ENCODE data around the gene ZFPM1. TPM values are rescaled to one million over a fixed set of nuclear protein-coding genes. Genes with fewer than 3 reads are reported as not detected.
"Not testable (repeated sequence)": the region's sequence is repeated elsewhere in the genome, so short reads cannot be mapped to it uniquely, and the experiment has no call there.

Gene ZFPM1
- total RNA-seq, 1 donor from 2014 or later, result 1.7 TPM

DNA sequence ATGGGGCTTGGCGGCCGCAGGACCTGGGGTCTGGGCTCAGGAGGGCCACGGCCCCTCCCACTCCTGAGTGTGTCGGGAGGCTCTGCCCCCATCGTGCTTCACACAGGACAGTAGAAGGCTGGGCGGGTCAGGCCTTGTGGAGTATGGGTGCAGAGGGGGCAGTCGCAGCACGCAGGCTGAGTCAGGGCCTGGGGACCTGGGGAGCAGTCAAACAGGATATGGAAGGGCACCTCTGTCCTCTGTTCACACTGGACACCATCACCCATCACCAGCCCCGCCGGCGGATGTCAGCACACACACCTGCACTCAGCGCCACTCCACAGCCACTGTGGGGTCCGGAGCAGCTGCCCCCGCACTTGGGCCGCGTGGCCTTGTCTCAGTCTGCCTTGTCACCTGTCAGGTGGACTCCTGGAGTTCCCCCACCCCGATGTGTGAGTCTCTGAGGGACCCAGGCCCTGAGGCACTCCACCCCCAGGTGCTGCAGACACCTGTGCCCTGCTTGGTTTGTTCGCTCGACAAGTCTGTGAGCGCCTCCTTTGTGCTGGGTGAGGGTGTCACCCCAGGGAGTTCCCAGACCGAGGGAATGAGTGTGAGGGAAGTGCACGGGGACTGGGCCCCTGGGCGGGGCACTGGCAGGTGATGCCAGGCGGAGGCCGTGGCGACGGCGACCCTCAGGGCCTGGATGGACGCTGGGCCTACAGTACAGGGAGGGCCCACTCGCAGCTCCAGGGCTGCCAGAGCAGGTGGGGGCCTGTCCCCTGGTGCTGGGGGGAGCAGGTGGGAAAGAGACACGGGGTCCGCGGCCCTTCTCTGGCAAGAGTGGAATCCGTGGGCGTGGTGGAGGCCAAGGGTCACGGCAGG, 31.7 kb downstream of the ZFPM1 start:
- Histone ChIP-seq H3K27ac (no peak overlapping the region), H3K27me3 (no peaks in the 10 kb centered on the region), H3K4me1 (no peaks in the 10 kb centered on the region), H3K36me3 (no peaks in the 10 kb centered on the region), H3K4me3 (no peak overlapping the region), H3K9me3 (no peaks in the 10 kb centered on the region)
- DNase-seq (ENCODE audit: extremely low spot score in 2 of 2), result no peak
- TF ChIP-seq, protein P1, sequence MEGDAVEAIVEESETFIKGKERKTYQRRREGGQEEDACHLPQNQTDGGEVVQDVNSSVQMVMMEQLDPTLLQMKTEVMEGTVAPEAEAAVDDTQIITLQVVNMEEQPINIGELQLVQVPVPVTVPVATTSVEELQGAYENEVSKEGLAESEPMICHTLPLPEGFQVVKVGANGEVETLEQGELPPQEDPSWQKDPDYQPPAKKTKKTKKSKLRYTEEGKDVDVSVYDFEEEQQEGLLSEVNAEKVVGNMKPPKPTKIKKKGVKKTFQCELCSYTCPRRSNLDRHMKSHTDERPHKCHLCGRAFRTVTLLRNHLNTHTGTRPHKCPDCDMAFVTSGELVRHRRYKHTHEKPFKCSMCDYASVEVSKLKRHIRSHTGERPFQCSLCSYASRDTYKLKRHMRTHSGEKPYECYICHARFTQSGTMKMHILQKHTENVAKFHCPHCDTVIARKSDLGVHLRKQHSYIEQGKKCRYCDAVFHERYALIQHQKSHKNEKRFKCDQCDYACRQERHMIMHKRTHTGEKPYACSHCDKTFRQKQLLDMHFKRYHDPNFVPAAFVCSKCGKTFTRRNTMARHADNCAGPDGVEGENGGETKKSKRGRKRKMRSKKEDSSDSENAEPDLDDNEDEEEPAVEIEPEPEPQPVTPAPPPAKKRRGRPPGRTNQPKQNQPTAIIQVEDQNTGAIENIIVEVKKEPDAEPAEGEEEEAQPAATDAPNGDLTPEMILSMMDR (IDR thresholded peaks at IDR 0.05), result no peak
- TF ChIP-seq POLR2A (IDR thresholded peaks at IDR 0.05), result no peak
- TF ChIP-seq POLR2AphosphoS5 (IDR thresholded peaks at IDR 0.05; ENCODE audit: insufficient read depth in 1 of 2, low read depth in 1 of 2), result no peak
- intact Hi-C loops (cut with DNase I), result no loop called here

DNA sequence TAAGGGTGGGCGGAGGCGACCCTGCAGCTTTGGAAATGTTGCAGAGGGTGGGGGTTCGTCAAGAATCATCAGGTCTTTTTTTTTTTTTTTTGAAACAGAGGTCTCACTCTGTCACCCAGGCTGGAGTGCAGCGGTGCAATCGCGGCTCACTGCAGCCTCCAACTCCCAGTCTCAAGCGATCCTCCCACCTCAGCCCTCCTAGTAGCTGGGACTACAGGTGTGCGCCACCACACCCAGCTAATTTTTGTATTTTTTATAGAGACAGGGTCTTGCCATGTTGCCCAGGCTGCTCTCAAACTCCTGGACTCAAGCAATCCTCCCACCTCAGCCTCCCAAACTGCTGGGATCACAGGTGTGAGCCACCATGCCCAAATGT, 32.3 kb downstream of the ZFPM1 start:
- H3K36me3 ChIP-seq; H3K27ac ChIP-seq; H3K4me1 ChIP-seq; DNase-seq (ENCODE audit: extremely low spot score in 2 of 2); H3K4me3 ChIP-seq; H3K9me3 ChIP-seq; H3K27me3 ChIP-seq; intact Hi-C loops (cut with DNase I): not testable (repeated sequence)

DNA sequence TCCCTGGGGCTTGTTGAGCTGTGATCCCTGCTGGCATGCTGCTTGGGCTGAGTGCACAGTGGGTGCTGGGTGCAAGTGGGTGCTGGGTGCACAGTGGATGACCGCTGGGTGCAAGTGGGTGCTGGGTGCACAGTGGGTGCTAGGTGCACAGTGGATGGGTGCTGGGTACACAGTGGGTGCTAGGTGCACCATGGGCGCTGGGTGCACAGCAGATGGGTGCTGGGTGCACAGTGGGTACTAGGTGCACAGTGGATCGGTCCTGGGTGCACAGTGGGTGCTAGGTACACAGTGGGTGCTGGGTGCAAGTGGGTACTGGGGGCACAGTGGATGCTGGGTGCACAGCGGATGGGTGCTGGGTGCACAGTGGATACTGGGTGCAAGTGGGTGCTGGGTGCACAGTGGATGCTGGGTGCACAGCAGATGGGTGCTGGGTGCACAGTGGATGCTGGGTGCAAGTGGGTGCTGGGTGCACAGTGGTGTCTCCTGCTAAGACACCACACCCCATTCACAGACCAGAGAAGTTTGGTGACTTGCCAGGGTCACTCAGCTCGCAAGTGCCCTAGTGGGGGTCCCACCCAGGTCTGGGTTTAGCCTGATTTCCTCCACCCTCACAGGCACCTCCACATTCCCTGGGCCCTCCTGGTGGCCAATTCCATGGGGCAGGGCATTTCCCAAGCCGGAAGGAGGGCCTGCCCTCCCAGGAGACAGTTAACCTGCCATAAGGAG, 33.5 kb downstream of the ZFPM1 start:
- TF ChIP-seq POLR2AphosphoS5 (IDR thresholded peaks at IDR 0.05; ENCODE audit: insufficient read depth in 1 of 2, low read depth in 1 of 2) (no peak), POLR2A (IDR thresholded peaks at IDR 0.05) (no peak)
- TF ChIP-seq, protein P1 (IDR thresholded peaks at IDR 0.05), result no peak
- Histone ChIP-seq H3K4me3 (no peak overlapping the region), H3K27me3 (no peaks in the 10 kb centered on the region), H3K27ac (no peak overlapping the region), H3K4me1 (no peaks in the 10 kb centered on the region), H3K36me3 (no peaks in the 10 kb centered on the region), H3K9me3 (no peaks in the 10 kb centered on the region)
- no peak for DNase-seq (ENCODE audit: extremely low spot score in 2 of 2)
- intact Hi-C loops (cut with DNase I), result no loop called here

DNA sequence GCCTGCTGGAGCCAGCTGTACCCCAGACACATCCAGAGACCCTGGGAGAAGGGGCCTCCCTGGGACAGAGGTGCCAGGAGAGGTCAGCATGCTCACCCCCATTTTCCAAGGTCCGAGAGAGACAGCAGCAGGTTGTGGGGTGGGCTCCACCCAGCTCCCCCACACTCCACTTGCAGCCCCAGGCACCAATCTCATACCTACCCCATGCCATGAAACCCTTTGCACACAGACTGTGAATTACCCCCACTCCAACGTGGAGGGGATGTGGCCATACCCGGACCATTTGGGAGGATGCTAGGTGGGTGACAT, 34.0 kb downstream of the ZFPM1 start:
- Histone ChIP-seq H3K4me1 (no peaks in the 10 kb centered on the region), H3K4me3 (no peak overlapping the region), H3K36me3 (no peaks in the 10 kb centered on the region), H3K27ac (no peak overlapping the region), H3K9me3 (no peaks in the 10 kb centered on the region), H3K27me3 (no peaks in the 10 kb centered on the region)
- TF ChIP-seq POLR2A (IDR thresholded peaks at IDR 0.05) (no peak), POLR2AphosphoS5 (IDR thresholded peaks at IDR 0.05; ENCODE audit: insufficient read depth in 1 of 2, low read depth in 1 of 2) (no peak)
- DNase-seq (ENCODE audit: extremely low spot score in 2 of 2), result no peak
- intact Hi-C loops (cut with DNase I), result no loop called here

DNA sequence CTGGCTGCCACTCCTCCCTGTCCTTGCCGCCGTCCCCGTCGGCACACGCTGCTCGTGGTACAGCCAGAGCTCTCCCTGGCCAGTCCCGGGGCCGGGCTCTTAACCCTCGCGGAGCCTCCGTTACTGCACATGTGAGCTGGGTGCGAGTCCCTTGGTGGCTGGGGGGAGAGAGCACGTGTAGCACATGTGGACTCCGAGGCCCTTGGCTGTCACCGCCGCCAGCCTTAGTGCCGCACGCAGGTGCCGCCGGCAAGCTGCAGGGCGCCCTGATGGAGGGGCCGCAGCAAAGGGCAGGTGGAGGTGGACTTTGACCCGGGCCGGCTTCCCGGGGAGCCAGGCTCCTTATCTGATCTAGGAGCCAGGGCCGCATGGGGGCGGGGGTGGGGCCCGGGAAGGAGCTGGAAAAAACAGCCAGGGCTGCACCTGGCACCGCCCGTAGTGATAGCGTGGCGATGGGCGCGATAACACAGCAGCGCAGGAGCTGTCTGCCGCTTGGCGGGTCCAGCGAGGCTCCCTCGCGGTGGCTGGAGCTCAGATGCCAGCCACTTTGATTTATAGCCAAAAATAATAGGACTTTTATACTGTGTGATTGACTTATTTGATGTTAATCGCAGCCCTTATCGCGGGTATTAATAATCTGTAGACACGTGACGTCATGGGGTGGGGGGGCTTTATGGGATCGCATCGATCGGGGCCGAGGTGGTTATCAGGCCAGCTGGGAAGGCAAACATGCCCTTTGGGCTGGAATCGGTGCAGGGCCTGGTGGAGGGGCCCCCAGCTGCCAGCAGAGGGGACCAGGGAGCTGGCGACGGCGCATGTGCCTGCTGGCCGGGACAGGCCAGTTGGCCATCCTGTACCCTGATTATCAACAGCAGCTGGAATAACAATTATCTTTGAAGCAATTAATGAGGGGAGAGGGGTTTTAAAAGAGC, 35.1 kb downstream of the ZFPM1 start:
- no peak overlapping the region for H3K27ac ChIP-seq
- TF ChIP-seq POLR2AphosphoS5 (IDR thresholded peaks at IDR 0.05; ENCODE audit: insufficient read depth in 1 of 2, low read depth in 1 of 2) (no peak), POLR2A (IDR thresholded peaks at IDR 0.05) (no peak)
- TF ChIP-seq, protein P1 (IDR thresholded peaks at IDR 0.05), result no peak
- no peaks in the 10 kb centered on the region for H3K4me1 ChIP-seq
- H3K36me3 ChIP-seq, result no peaks in the 10 kb centered on the region
- no peak for DNase-seq (ENCODE audit: extremely low spot score in 2 of 2)
- intact Hi-C loops (cut with DNase I), result no loop called here
- no peaks in the 10 kb centered on the region for H3K9me3 ChIP-seq
- no peaks in the 10 kb centered on the region for H3K27me3 ChIP-seq
- no peak overlapping the region for H3K4me3 ChIP-seq
